Esophagus squamous epithelium (tissue), 5 donors: ENCODE measurements around the gene MEA1. TPM values are rescaled to one million over a fixed set of nuclear protein-coding genes. Genes with fewer than 3 reads are reported as not detected.

Experiments
- DNase-seq: peaks from one replicate; lab custom pipeline; 2025; lab: John Stamatoyannopoulos, UW
- H3K27ac ChIP-seq, 4 donors: fragments of 200-600 bp; sonication (generic); one replicate each; pipeline ENCODE4 v1.5.1; 2016 to 2019; ENCODE audit warnings: mild to moderate bottlenecking in 1 of 4
- H3K27me3 ChIP-seq, 4 donors: fragments of 200-600 bp; sonication (generic); 1 replicate in 3 of 4; 2 replicates in 1 of 4; pipeline versions ENCODE4 v1.5.1 to v1.6.0; 2017 to 2021; ENCODE audit warnings: antibody characterized with exemption in 1 of 4
- H3K36me3 ChIP-seq, 3 donors: fragments of 200-600 bp; sonication (generic); one replicate each; pipeline ENCODE4 v1.5.1; 2016 to 2019
- H3K4me1 ChIP-seq, 3 donors: fragments of 200-600 bp; sonication (generic); one replicate each; pipeline ENCODE4 v1.5.1; 2017 to 2019
- H3K4me3 ChIP-seq, 4 donors: fragments of 200-600 bp; sonication (generic); 1 replicate in 3 of 4; 2 replicates in 1 of 4; pipeline ENCODE4 v1.5.1; 2016 to 2019; ENCODE audit warnings: mild to moderate bottlenecking in 2 of 4, moderate library complexity in 1 of 4
- H3K9me3 ChIP-seq, 3 donors: fragments of 200-600 bp; sonication (generic); one replicate each; pipeline ENCODE4 v1.5.1; 2016 to 2019
- POLR2A ChIP-seq, 4 donors: fragments of 450-650 bp; IDR thresholded peaks; one replicate each; pipeline ENCODE4 v1.6.1; 2017; ENCODE audit warnings: antibody characterized with exemption in 4 of 4, mild to moderate bottlenecking in 4 of 4, moderate library complexity in 3 of 4
- WGBS, 2 donors: methylation state at CpG; one replicate each; pipeline ENCODE4 v1.1.5; 2018; 5-methylcytosine and 5-hydroxymethylcytosine counted together
- intact Hi-C: fragments of 100-400 bp; cut with DNase I; formaldehyde crosslinking; loops from one replicate; pipeline ENCODE4 v1.15.0; 2022
- total RNA-seq, 4 donors: library from RNA; depleted of rRNA; stranded (reverse); fragments of >200 nt; gene quantifications; one replicate each; pipeline ENCODE4 v1.1.0, GENCODE V29; 2016
- TF ChIP-seq, protein P1 (sequence below), 6 experiments: fragments of 450-650 bp in 4 of 6; fragments of 200-600 bp in 2 of 6; sonication (generic) in 2 of 6; IDR thresholded peaks; one replicate each; pipeline ENCODE4 v1.5.1; 2016 to 2019; ENCODE audit warnings: antibody characterized with exemption in 6 of 6, mild to moderate bottlenecking in 4 of 6, moderate library complexity in 4 of 6
- donor health status: DM: yes; HTN: yes; CAD: no.

MEA1 gene
- total RNA-seq, 4 donors from 2014 or later = 28.9 to 56.6 (median 49.1) TPM

DNA sequence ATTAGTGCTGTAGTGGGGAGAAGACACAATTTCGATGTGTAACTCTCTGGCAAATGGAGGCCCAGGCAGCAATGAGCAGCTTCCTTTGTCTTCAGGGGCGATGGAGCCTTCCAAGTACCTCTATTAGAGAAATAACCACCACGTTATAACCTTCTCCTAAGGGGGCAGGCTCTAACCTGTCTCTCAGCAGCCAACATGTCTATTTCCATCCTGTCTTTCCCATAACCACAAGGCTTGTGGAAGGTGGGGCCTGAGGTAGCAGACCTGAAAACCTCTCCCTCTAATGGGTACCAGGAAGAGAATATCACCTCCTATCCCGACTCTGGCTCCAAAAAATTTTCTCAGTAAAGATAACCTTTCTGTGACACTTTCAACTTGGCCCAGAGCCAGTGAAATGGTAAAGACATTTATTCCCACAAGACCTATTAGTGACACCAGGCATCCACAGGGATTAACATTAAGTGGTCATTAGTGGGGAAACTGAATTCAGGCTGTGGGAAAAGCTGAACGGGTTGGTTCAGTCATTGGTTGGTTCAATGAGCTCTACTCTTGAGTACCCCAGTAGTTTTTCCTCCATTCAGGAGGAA, 38.7 kb downstream of the MEA1 start:
- no peak for DNase-seq
- H3K4me1 ChIP-seq = peaks cover 20 to 47% (median 24%) of the 10 kb centered on the region in 3 donors
- TF ChIP-seq, protein P1, sequence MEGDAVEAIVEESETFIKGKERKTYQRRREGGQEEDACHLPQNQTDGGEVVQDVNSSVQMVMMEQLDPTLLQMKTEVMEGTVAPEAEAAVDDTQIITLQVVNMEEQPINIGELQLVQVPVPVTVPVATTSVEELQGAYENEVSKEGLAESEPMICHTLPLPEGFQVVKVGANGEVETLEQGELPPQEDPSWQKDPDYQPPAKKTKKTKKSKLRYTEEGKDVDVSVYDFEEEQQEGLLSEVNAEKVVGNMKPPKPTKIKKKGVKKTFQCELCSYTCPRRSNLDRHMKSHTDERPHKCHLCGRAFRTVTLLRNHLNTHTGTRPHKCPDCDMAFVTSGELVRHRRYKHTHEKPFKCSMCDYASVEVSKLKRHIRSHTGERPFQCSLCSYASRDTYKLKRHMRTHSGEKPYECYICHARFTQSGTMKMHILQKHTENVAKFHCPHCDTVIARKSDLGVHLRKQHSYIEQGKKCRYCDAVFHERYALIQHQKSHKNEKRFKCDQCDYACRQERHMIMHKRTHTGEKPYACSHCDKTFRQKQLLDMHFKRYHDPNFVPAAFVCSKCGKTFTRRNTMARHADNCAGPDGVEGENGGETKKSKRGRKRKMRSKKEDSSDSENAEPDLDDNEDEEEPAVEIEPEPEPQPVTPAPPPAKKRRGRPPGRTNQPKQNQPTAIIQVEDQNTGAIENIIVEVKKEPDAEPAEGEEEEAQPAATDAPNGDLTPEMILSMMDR (IDR thresholded peaks at IDR 0.05) = no peak
- TF ChIP-seq POLR2A (IDR thresholded peaks at IDR 0.05) = no peak
- no peaks in the 10 kb centered on the region for H3K9me3 ChIP-seq
- H3K27me3 ChIP-seq = no peaks in the 10 kb centered on the region
- no peak overlapping the region for H3K4me3 ChIP-seq
- 46% methylated on average over 5 of the region's 5 CpGs for WGBS, 2 donors
- intact Hi-C loops = no loop called here
- H3K27ac ChIP-seq = no peak overlapping the region
- H3K36me3 ChIP-seq = peaks cover 0 to 4% (median 4%) of the 10 kb centered on the region in 3 donors

DNA sequence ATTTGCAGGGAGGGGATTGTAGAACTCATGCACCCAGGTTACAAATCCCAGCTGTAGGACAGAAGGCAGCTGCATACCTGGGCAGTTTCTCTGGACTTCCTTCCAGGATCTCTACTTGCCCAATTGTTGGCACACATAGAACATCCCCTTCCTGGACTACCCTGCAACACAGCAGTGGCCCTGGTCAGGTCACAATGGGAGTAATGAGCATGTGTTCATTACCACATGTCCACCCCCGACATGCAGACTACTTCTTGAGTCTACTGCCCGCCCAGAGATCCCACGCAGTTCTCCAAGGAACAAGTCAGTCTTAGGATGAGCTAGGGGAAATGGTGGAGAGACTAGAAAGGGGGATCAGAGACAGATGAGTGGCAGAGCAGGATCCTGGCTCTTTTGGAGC, 39.8 kb downstream of the MEA1 start:
- 83 to 89% methylated on average over 1 to 3 of the region's 3 CpGs for WGBS, 2 donors
- no peak for DNase-seq
- TF ChIP-seq, protein P1 (IDR thresholded peaks at IDR 0.05) = no peak
- no peak for TF ChIP-seq POLR2A (IDR thresholded peaks at IDR 0.05)
- H3K9me3 ChIP-seq = no peaks in the 10 kb centered on the region
- H3K36me3 ChIP-seq = peaks cover 0 to 11% (median 9%) of the 10 kb centered on the region in 3 donors
- H3K27me3 ChIP-seq = no peaks in the 10 kb centered on the region
- intact Hi-C loops = no loop called here
- peaks cover 13 to 39% (median 20%) of the 10 kb centered on the region in 3 donors for H3K4me1 ChIP-seq
- no peak overlapping the region for H3K4me3 ChIP-seq
- no peak overlapping the region for H3K27ac ChIP-seq

DNA sequence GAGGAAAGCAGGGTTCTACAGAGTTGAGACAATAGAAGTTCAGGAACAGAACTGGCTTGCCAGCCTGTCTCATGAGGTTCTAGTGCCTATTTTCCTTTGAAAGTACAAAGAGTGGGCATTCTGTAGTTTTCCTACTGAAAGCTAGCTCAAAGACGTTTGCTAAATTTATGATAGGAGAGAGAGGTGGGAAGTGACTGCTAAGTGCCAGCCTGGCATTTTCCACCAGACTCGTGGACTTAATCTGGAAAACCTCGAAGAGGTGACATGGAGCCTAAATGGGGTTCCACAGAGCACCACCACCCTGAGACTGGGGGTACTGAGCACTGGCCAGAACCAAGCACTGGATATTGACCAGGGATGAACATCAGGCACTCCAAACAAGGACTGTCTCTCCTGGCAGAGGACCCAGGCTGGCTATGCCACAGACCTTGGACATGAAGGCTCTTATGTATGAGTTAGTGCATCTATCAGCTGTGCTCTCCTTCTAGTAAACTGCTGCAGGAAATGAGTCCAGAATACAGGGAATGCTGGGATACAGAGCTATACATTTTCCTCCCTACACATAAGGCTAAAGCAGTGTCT, 41.9 kb downstream of the MEA1 start:
- Histone ChIP-seq H3K4me3 (no peak overlapping the region), H3K9me3 (no peaks in the 10 kb centered on the region), H3K27me3 (no peaks in the 10 kb centered on the region), H3K27ac (no peak overlapping the region), H3K4me1 (peaks cover 4 to 22% (median 8%) of the 10 kb centered on the region in 3 donors), H3K36me3 (peaks cover 0 to 32% (median 17%) of the 10 kb centered on the region in 3 donors)
- no peak for TF ChIP-seq POLR2A (IDR thresholded peaks at IDR 0.05)
- TF ChIP-seq, protein P1 (IDR thresholded peaks at IDR 0.05) = no peak
- DNase-seq = no peak
- 65 to 84% methylated on average over 3 of the region's 3 CpGs for WGBS, 2 donors
- intact Hi-C loops = no loop called here

DNA sequence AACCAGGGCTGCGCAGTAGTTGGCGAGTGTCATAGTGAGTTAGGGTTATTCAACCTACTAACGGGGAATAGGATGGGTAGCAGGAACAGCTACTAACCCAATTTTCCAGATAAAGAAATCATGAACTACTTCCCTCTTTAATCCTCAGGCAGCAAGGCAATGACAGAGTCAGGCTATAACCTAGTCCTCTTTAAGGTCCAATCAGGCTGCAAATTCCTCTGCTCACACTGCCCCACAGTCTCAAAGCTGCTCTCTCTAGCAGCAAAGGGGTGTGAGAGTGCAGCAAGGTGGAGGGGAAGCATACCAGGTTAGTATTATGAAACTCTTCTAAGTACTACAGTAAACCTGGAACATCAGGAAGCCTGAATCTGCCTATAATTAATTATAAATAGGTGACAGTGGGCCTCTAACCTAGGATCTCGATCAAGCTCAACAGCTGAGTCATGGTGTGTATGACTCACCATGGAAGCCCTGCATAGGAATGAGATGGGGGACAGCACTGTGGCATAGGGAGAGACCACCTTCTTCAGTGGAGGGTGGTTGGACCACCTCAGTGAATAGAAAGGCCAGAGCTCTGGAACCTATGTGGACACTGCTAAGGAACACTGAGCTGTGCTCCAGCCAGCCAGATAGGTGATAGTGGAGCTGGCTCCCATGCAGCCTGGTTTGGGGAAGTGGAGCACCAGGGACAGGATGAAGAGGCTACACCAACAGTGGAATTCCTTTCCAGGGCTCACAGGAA, 42.7 kb downstream of the MEA1 start:
- Histone ChIP-seq H3K9me3 (no peaks in the 10 kb centered on the region), H3K4me3 (no peak overlapping the region), H3K36me3 (peaks cover 0 to 39% (median 22%) of the 10 kb centered on the region in 3 donors), H3K4me1 (peaks cover 4 to 14% (median 7%) of the 10 kb centered on the region in 3 donors), H3K27me3 (no peaks in the 10 kb centered on the region), H3K27ac (no peak overlapping the region)
- intact Hi-C loops = no loop called here
- DNase-seq = no peak
- TF ChIP-seq POLR2A (IDR thresholded peaks at IDR 0.05) = no peak
- TF ChIP-seq, protein P1 (IDR thresholded peaks at IDR 0.05) = no peak
- 69 to 72% methylated on average over 4 of the region's 4 CpGs for WGBS, 2 donors

DNA sequence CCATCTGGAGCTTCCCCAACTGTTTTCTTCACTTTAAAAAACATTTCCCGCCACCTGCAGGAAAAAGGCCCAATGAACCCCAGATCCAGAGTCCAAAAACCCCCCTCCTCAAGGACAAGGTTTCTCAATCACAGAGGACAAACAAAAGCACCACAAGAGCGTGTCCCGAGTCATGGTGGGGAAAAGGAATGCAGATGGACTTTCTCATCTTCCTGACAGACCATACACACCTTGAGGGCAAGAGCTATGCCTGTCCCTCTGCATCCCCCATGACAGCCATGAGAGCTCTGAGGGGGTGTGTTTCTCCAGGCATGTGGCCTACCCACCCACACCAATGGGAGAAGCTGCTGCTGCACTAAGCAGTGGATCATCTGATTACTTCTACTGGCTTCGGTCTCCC, 43.8 kb downstream of the MEA1 start:
- H3K36me3 ChIP-seq = peaks cover 0 to 50% (median 22%) of the 10 kb centered on the region in 3 donors
- TF ChIP-seq, protein P1 (IDR thresholded peaks at IDR 0.05) = no peak
- TF ChIP-seq POLR2A (IDR thresholded peaks at IDR 0.05) = no peak
- intact Hi-C loops = loop anchor here (10.0 kb wide), 1 partner anchor 95 kb away; no protein-coding TSS in a partner anchor
- H3K27me3 ChIP-seq = no peaks in the 10 kb centered on the region
- 91 to 93% methylated on average over 3 to 4 of the region's 4 CpGs for WGBS, 2 donors
- peaks cover 3 to 4% (median 4%) of the 10 kb centered on the region in 3 donors for H3K4me1 ChIP-seq
- H3K9me3 ChIP-seq = no peaks in the 10 kb centered on the region
- DNase-seq = no peak
- H3K4me3 ChIP-seq = no peak overlapping the region
- no peak overlapping the region for H3K27ac ChIP-seq
